ENCODE measurements around the gene GDF10. TPM values are rescaled to one million over a fixed set of nuclear protein-coding genes. Genes with fewer than 3 reads are reported as not detected.

GDF10 gene
- total RNA-seq, 1 donor from 2014 or later = 1.8 TPM

DNA sequence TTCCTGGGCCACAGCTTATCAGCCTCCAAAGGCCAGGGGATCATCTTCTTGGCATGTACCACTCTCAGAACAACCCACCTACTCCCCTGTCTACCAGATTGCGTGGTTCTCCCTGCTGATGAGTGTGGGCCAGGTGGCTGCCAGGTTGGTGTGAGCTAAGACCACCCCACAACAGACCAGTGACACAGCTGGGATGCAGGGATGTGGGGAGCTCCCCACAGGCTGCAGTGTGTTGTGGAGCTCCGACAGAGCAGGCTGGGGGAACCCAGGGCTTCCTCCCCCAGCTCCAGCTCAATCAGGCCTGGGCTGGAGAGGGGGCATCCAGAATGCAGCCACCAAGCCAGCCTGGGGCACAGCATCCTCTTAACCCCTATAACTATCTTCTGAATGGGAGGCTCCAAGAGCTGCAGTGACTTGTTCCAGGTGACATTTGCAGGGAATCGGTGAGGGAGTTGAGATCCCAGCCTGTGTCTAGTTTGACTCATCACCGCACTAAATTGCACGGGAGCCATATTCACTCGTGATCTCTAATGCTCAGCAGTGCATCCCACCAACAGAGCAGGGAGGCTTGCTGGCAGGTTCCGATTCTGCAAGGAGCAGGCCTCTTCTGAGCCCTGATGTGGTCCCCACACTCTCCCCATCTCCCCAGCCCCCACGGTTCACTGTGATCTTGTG lies 21.7 kb downstream of the GDF10 start:
- H3K27me3 Mint-ChIP-seq (ENCODE audit: low read depth) = peaks cover 54% of the 10 kb centered on the region
- DNase-seq (ENCODE audit: low spot score in 2 of 2, unreplicated experiment in 2 of 2) = no peak
- H3K4me3 Mint-ChIP-seq = no peak overlapping the region
- H3K36me3 Mint-ChIP-seq = no peaks in the 10 kb centered on the region
- H3K4me1 Mint-ChIP-seq = peaks cover 21% of the 10 kb centered on the region
- H3K9me3 Mint-ChIP-seq = no peaks in the 10 kb centered on the region
- TF ChIP-seq, protein P1, sequence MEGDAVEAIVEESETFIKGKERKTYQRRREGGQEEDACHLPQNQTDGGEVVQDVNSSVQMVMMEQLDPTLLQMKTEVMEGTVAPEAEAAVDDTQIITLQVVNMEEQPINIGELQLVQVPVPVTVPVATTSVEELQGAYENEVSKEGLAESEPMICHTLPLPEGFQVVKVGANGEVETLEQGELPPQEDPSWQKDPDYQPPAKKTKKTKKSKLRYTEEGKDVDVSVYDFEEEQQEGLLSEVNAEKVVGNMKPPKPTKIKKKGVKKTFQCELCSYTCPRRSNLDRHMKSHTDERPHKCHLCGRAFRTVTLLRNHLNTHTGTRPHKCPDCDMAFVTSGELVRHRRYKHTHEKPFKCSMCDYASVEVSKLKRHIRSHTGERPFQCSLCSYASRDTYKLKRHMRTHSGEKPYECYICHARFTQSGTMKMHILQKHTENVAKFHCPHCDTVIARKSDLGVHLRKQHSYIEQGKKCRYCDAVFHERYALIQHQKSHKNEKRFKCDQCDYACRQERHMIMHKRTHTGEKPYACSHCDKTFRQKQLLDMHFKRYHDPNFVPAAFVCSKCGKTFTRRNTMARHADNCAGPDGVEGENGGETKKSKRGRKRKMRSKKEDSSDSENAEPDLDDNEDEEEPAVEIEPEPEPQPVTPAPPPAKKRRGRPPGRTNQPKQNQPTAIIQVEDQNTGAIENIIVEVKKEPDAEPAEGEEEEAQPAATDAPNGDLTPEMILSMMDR (IDR thresholded peaks at IDR 0.05; ENCODE audit: unreplicated experiment) = no peak
- H3K27ac Mint-ChIP-seq = no peak overlapping the region

DNA sequence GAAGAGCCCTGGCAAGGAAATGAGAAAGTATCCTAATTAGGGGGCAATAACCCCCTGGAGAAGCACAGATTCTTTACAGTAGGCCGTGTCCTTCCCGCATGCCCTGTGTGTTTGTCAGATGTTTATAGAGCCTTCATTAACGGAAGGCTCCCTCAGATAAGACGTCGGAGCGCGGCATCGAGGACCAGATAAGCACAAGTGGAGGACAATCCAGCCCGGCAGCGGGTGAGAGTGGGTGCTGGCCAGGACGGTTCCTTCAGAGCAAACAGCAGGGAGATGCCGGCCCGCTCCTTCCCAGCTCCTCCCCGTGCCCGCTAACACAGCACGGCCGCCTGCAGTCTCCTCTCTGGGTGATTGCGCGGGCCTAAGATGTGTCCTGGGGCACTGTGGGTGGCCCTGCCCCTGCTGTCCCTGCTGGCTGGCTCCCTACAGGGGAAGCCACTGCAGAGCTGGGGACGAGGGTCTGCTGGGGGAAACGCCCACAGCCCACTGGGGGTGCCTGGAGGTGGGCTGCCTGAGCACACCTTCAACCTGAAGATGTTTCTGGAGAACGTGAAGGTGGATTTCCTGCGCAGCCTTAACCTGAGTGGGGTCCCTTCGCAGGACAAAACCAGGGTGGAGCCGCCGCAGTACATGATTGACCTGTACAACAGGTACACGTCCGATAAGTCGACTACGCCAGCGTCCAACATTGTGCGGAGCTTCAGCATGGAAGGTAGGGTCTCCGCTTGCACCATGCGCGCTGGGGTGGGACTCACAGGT lies 22.5 kb downstream of the GDF10 start, which contains the start of gene GDF2:
Gene GDF2 (plus strand): TSS at position 155 of the 762 bp plus-strand sequence. CDS start 215 bp downstream, at position 370.
- Mint-ChIP-seq H3K36me3 (no peaks in the 10 kb centered on the region), H3K27ac (no peak within 1 kb of the TSS), H3K27me3 (ENCODE audit: low read depth) (peaks cover 52% of the 10 kb centered on the region), H3K9me3 (no peaks in the 10 kb centered on the region), H3K4me3 (no peak within 1 kb of the TSS), H3K4me1 (peaks cover 21% of the 10 kb centered on the region)
- DNase-seq (ENCODE audit: low spot score in 2 of 2, unreplicated experiment in 2 of 2) = no peak
- TF ChIP-seq, protein P1 (IDR thresholded peaks at IDR 0.05; ENCODE audit: unreplicated experiment) = no peak

DNA sequence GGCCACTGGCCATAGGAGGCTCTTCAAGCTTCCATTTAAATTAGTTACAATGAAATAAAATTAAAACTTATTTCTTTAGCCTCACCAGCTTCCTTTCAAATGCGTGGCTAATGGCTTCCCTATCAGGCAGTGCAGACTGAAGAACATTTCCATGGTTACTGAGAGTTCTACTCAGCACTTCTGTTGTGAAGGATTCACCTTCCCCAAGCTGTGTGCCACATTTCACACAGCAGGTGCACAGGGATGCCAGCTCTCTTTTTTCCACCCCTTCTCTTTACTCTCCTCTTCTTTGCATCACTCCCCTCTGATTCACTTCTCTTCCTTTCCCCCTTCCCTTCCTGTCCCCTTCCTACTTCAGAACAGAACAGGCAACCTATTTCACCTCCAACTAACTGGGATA lies 23.1 kb downstream of the GDF10 start:
- Mint-ChIP-seq H3K27ac (no peak overlapping the region), H3K27me3 (ENCODE audit: low read depth) (peaks cover 52% of the 10 kb centered on the region), H3K9me3 (no peaks in the 10 kb centered on the region), H3K4me1 (peaks cover 21% of the 10 kb centered on the region), H3K4me3 (no peak overlapping the region), H3K36me3 (no peaks in the 10 kb centered on the region)
- DNase-seq (ENCODE audit: low spot score in 2 of 2, unreplicated experiment in 2 of 2) = no peak
- TF ChIP-seq, protein P1 (IDR thresholded peaks at IDR 0.05; ENCODE audit: unreplicated experiment) = no peak

DNA sequence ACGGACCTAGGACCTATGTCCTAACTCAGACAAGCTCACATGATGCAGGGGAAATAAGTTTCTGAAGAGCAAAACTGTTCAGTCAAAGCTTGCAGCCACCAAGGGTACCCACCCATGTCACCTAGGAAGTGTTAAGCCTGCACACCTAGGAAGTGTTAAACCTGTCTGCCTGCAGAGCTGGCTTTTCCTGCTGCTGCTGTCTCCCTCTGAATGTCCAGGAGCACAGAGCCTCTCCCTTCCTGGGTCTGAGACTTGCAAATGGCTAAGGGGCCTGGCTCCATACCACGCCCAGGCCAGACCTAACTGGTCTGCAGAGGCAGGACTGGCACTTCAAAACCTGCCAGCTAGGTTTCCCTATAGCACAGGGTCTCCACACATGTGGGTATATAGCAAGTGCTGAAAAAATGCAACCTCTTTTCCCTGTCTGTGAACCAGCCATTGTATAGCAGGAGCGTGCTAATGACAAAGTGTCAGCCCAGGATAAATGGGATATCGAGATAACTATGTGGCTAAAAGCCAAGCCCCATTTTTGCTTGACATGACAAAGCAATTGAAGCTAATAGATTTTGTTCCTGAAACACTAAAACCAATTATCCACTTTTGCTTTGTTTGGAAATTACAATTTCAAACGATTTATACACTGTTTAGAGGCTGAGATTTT lies 23.8 kb downstream of the GDF10 start:
- no peak for DNase-seq (ENCODE audit: low spot score in 2 of 2, unreplicated experiment in 2 of 2)
- H3K4me1 Mint-ChIP-seq = peaks cover 21% of the 10 kb centered on the region
- TF ChIP-seq, protein P1 (IDR thresholded peaks at IDR 0.05; ENCODE audit: unreplicated experiment) = no peak
- no peaks in the 10 kb centered on the region for H3K36me3 Mint-ChIP-seq
- H3K9me3 Mint-ChIP-seq = no peaks in the 10 kb centered on the region
- H3K4me3 Mint-ChIP-seq = no peak overlapping the region
- H3K27ac Mint-ChIP-seq = no peak overlapping the region
- H3K27me3 Mint-ChIP-seq (ENCODE audit: low read depth) = peaks cover 50% of the 10 kb centered on the region

DNA sequence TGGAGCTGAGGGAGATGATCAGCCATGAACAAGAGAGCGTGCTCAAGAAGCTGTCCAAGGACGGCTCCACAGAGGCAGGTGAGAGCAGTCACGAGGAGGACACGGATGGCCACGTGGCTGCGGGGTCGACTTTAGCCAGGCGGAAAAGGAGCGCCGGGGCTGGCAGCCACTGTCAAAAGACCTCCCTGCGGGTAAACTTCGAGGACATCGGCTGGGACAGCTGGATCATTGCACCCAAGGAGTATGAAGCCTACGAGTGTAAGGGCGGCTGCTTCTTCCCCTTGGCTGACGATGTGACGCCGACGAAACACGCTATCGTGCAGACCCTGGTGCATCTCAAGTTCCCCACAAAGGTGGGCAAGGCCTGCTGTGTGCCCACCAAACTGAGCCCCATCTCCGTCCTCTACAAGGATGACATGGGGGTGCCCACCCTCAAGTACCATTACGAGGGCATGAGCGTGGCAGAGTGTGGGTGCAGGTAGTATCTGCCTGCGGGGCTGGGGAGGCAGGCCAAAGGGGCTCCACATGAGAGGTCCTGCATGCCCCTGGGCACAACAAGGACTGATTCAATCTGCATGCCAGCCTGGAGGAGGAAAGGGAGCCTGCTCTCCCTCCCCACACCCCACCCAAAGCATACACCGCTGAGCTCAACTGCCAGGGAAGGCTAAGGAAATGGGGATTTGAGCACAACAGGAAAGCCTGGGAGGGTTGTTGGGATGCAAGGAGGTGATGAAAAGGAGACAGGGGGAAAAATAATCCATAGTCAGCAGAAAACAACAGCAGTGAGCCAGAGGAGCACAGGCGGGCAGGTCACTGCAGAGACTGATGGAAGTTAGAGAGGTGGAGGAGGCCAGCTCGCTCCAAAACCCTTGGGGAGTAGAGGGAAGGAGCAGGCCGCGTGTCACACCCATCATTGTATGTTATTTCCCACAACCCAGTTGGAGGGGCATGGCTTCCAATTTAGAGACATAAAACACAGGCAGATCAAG lies 25.6 kb downstream of the GDF10 start:
- Mint-ChIP-seq H3K9me3 (no peaks in the 10 kb centered on the region), H3K4me3 (no peak overlapping the region), H3K27me3 (ENCODE audit: low read depth) (peaks cover 36% of the 10 kb centered on the region), H3K27ac (no peak overlapping the region), H3K4me1 (peaks cover 21% of the 10 kb centered on the region), H3K36me3 (no peaks in the 10 kb centered on the region)
- TF ChIP-seq, protein P1 (IDR thresholded peaks at IDR 0.05; ENCODE audit: unreplicated experiment) = no peak
- DNase-seq (ENCODE audit: low spot score in 2 of 2, unreplicated experiment in 2 of 2) = no peak

Measured in mesothelial cell of epicardium (in vitro differentiated cells).